HL-60 (cell line): ENCODE data around the gene B3GALNT2.

Source experiments
- DNase-seq, 2 experiments: peaks; one replicate each; pipeline ENCODE4 v3.0.0-alpha.2; 2010 to 2020; ENCODE audit warnings: low read depth in 1 of 2, low spot score in 1 of 2
- H3K27ac ChIP-seq: fragments of 250-450 bp; sonication (Bioruptor Pico); replicated peaks from 2 replicates; pipeline ENCODE4 v1.5.1; 2020; ENCODE audit warnings: mild to moderate bottlenecking, moderate library complexity
- H3K27me3 ChIP-seq: fragments of 250-450 bp; sonication (Bioruptor Pico); 2 replicates; pipeline ENCODE4 v1.5.1; 2021; ENCODE audit warnings: mild to moderate bottlenecking, moderate library complexity; ENCODE audit not compliant: insufficient read depth, poor library complexity, severe bottlenecking
- H3K4me3 ChIP-seq: replicated peaks from 2 replicates; pipeline ENCODE4 v1.5.1; 2011; ENCODE audit warnings: mild to moderate bottlenecking, control low read depth, low read length; ENCODE audit not compliant: insufficient read depth
- GABPA ChIP-seq: IDR thresholded peaks from 2 replicates; pipeline ENCODE4 v1.6.1; 2012; ENCODE audit warnings: low read depth
- POLR2AphosphoS5 ChIP-seq: IDR thresholded peaks from 2 replicates; pipeline ENCODE4 v1.6.1; 2012; ENCODE audit warnings: low read depth
- SPI1 ChIP-seq: IDR thresholded peaks from 2 replicates; pipeline ENCODE4 v1.6.1; 2012; ENCODE audit warnings: low read depth, mild to moderate bottlenecking, borderline replicate concordance
- TF ChIP-seq, protein P1 (sequence below): IDR thresholded peaks from one replicate; pipeline ENCODE4 v1.5.1; 2011; ENCODE audit warnings: low read length, control low read depth, inconsistent platforms; ENCODE audit not compliant: insufficient read depth
- TF ChIP-seq, protein P2 (sequence below): IDR thresholded peaks from 2 replicates; pipeline ENCODE4 v1.6.1; 2012; ENCODE audit warnings: low read depth; ENCODE audit not compliant: insufficient replicate concordance

Gene B3GALNT2

DNA sequence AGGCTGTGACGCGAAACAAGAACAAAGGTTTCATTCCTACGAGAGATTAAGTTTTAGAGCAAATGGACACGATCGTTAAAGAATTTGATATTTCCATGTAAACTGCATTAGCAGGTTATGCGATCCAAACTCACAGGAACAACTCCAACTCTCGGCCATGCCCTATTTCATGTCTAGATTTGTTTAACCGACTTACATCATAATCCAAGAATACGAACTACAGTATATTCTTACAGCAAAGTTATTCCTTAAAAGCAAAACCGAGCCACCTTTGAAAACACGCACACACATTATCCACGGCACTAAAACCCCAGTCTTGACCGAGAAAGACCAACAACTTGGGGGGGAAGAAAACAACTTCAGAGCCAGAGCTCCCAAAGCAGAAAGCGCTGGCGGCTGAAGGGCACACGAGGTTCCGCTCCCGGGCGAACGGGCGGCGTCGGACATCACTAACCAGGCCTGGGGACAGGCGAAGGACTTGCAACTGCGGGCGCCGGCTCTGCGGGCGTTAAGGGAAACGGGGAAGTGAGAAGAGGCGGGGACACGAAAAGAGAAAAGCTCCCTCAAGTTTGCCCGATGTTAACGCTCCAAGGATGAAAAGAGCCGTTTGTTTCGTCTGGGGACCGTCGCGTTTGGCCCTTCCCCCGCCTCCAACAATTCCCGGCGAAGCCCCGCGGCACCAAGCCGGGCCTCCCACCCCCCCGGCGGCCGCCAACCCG, 690 bp downstream of the B3GALNT2 start:
- H3K27ac ChIP-seq: peak overlapping the region; percentile 71
- H3K27me3 ChIP-seq: no peaks in the 10 kb centered on the region
- TF ChIP-seq POLR2AphosphoS5 (no peak), GABPA (0 out of 2 replicates have a peak, but pooled peaks have one; percentile 31), SPI1 (peak; percentile 59; the same call in 1 of the 2 replicates)
- DNase-seq: peak; percentile 38 to 76
- H3K4me3 ChIP-seq: peak overlapping the region; percentile 86

DNA sequence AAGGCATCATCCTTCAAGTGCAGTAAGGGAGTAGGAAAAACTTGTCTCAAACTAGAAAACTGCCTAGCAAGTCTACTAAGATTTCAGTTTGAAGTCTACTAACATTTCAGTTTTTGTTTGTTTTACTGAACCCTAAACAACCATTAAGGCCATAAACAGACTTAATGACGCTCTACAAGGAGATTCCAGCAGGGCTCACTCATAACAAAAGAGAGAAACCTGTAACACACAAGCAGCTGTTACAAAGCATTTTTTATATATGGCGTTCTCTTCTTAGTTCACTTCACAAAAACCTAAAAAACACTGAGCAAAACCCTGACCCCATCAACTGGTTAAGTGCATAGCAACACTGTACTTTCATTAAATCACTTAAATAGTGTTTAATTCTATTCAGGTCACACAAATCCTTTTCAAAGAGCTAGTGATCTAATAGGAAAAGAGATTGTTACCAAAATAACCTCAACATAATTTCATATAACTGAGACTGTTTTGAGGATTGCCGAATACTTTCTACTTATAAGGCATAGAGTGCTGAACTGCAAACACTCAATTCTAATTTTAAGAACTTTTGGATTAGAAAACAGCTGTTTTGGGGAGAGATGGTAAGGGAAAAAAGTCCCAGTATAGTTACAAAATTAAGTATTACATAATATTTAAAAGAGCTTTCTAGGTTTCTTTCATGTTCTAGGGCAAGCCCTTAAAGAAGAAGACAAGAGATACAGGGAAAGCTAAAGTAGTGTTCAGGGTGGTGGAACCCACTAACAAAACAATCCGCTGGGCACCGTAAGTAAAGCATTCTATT, 1.4 kb downstream of the B3GALNT2 start:
- no peak for DNase-seq
- peak overlapping the region; percentile 86 for H3K4me3 ChIP-seq
- TF ChIP-seq POLR2AphosphoS5 (no peak), SPI1 (no peak), GABPA (no peak)
- TF ChIP-seq, protein P1, sequence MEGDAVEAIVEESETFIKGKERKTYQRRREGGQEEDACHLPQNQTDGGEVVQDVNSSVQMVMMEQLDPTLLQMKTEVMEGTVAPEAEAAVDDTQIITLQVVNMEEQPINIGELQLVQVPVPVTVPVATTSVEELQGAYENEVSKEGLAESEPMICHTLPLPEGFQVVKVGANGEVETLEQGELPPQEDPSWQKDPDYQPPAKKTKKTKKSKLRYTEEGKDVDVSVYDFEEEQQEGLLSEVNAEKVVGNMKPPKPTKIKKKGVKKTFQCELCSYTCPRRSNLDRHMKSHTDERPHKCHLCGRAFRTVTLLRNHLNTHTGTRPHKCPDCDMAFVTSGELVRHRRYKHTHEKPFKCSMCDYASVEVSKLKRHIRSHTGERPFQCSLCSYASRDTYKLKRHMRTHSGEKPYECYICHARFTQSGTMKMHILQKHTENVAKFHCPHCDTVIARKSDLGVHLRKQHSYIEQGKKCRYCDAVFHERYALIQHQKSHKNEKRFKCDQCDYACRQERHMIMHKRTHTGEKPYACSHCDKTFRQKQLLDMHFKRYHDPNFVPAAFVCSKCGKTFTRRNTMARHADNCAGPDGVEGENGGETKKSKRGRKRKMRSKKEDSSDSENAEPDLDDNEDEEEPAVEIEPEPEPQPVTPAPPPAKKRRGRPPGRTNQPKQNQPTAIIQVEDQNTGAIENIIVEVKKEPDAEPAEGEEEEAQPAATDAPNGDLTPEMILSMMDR: no peak
- TF ChIP-seq, protein P2, sequence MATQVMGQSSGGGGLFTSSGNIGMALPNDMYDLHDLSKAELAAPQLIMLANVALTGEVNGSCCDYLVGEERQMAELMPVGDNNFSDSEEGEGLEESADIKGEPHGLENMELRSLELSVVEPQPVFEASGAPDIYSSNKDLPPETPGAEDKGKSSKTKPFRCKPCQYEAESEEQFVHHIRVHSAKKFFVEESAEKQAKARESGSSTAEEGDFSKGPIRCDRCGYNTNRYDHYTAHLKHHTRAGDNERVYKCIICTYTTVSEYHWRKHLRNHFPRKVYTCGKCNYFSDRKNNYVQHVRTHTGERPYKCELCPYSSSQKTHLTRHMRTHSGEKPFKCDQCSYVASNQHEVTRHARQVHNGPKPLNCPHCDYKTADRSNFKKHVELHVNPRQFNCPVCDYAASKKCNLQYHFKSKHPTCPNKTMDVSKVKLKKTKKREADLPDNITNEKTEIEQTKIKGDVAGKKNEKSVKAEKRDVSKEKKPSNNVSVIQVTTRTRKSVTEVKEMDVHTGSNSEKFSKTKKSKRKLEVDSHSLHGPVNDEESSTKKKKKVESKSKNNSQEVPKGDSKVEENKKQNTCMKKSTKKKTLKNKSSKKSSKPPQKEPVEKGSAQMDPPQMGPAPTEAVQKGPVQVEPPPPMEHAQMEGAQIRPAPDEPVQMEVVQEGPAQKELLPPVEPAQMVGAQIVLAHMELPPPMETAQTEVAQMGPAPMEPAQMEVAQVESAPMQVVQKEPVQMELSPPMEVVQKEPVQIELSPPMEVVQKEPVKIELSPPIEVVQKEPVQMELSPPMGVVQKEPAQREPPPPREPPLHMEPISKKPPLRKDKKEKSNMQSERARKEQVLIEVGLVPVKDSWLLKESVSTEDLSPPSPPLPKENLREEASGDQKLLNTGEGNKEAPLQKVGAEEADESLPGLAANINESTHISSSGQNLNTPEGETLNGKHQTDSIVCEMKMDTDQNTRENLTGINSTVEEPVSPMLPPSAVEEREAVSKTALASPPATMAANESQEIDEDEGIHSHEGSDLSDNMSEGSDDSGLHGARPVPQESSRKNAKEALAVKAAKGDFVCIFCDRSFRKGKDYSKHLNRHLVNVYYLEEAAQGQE: no peak
- H3K27me3 ChIP-seq: no peaks in the 10 kb centered on the region
- H3K27ac ChIP-seq: peak overlapping the region; percentile 71

DNA sequence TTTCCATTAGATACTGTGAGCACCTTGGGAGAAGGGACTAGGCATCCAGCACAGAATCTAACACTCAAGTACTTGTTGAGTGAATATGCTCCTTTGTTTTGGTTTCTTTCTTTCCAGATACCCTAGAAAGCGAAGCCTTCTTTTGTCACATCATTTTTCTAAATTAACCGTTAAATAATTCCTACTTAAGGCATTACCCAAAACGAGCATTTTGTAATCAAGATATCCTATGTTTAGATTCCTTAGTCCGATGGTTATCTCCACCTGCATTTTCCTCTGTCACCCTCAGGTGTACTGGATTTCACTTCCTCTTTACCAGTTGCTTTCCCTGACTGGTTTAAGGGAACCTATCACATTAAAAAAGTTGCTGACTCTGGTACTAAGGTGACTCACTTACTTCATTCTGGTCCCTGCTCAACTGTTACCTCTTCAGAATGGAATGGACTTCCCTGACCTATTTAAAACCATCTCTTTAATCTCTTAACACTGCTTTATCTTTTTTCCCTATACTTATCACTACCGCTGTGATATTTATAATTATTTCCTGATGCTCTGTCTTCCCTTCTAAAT, 3.2 kb downstream of the B3GALNT2 start:
- Histone ChIP-seq H3K4me3 (no peak overlapping the region), H3K27ac (no peak overlapping the region), H3K27me3 (no peaks in the 10 kb centered on the region)
- TF ChIP-seq, protein P1: no peak
- peak; percentile 44; the same call in 1 of the 2 replicates for TF ChIP-seq SPI1
- DNase-seq: no peak

DNA sequence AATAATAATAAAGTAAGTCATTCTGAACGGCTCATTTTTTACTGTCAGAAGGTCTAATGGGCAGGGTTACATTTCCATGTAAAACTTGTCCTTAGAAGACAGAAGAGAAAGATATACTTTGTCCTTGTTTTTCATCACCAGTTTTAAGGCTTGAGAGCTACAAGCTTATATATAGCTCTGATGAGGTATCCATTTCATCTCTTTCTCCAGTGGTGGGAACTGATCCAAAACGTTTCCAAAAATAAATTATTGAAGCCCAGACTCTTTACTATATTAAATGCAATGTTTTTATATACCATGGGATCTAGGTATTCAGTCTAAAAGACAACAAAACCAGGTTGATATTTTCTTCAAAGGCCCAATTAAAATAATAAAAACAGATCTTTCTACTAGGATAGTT, 8.7 kb downstream of the B3GALNT2 start:
- H3K27ac ChIP-seq: no peak overlapping the region
- no peaks in the 10 kb centered on the region for H3K27me3 ChIP-seq
- DNase-seq: no peak
- H3K4me3 ChIP-seq: no peak overlapping the region
- TF ChIP-seq SPI1 (no peak), GABPA (no peak), POLR2AphosphoS5 (no peak)
- TF ChIP-seq, protein P1: no peak
- TF ChIP-seq, protein P2: no peak
